Subcutaneous adipose tissue (tissue), 4 donors: ENCODE results near the gene DOP1A. TPM values are rescaled to one million over a fixed set of nuclear protein-coding genes. Genes with fewer than 3 reads are reported as not detected.

Source experiments
- CTCF ChIP-seq: fragments of 450-650 bp; IDR thresholded peaks from one replicate; pipeline ENCODE4 v1.5.1; 2016; ENCODE audit warnings: low read depth, mild to moderate bottlenecking, control low read depth, antibody characterized with exemption, moderate library complexity
- total RNA-seq, 4 donors: library from RNA; depleted of rRNA; stranded (reverse); fragments of >200 nt; gene quantifications; one replicate each; pipeline ENCODE4 v1.1.0, GENCODE V29; 2016

Gene DOP1A
- total RNA-seq, 4 donors from 2014 or later, result 26.7 to 33.9 (median 31.8) TPM

- TF ChIP-seq CTCF, result no peak
Measured at GRCh38 chr6:83169106-83169505, 101.6 kb downstream of the DOP1A start.

DNA sequence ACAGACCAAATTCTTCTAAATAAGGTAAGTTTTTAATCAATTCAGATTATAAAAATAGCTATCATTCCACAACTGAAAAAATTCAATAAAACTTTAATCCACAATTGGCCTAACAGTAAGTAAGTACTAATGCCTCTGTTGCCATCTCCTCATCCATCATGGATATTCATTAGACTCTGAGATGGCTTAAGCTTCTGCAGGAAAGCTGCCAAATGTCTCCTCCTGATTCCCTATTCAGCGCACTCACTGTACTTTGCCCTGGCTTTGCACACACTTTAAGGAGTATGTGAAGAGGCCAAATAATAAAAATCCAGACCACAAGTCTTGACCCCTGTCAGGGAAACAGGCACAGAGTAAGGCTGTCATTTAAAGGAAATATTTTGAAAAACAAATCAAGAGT is 102.0 kb downstream of the DOP1A start:
- TF ChIP-seq CTCF, result no peak

- no peak for TF ChIP-seq CTCF
Measured at GRCh38 chr6:83176246-83176645, 108.8 kb downstream of the DOP1A start.

- no peak for TF ChIP-seq CTCF
Measured at GRCh38 chr6:83180426-83180950, 113.0 kb downstream of the DOP1A start.

- no peak for TF ChIP-seq CTCF
Measured at GRCh38 chr6:83182114-83182513, 114.6 kb downstream of the DOP1A start.

DNA sequence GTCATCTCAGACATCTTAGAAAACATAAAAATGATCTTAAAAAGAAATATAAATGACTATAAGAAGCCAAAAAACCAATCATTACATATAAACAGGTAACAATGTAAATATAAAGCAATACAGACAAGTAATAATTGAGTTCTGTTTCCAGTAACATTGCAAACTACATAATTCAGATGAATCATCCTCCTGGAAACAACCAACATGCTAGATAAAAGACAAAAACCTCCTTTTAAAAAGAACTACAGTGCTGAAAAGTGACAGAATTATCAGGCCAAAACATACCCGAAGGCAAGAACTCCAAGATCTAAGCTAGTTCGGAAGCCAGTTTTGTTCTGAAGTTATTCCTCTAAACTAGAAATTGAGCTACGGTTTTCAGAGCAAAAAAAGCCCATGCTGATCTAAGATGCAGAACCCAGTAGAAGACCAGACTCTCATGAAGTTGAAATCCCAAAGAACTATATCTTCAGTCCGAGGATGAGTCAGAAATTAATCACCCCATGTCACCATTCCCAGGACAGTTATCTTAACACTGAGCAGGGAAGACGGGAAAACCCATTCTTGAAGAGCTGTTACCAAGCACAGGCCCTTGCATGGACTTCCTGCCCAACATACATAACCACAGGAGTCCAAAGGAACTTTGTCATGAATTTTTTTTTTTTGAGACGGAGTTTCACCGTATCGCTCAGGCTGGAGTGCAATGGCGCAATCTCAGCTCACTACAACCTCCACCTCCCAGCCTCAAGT is 115.8 kb downstream of the DOP1A start:
- no peak for TF ChIP-seq CTCF

DNA sequence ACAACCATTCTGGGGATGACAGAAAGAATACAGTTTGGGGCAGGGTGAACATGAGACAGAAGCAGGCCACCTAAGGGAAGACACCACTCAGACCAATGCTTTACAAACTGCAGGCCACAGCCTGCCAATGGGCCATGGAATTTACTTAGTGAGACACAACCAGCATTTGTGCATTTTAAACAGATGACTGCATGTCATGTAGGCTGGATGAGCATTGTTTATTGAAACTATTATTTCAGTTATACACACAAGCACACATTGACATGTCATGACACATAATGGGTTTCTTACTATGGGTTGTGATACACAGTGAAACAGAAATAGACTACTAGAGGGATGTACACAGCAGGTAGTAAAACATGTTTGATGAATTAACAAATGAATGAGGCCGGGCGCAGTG is 117.6 kb downstream of the DOP1A start:
- TF ChIP-seq CTCF, result no peak
